Activated T-cell treated with anti-CD3 and anti-CD28 coated beads, Interleukin-2, amount 50 U/mL, for 4 hours (primary cell): ENCODE results near the gene FOXL2. TPM values are rescaled to one million over a fixed set of nuclear protein-coding genes. Genes with fewer than 3 reads are reported as not detected.

ENCODE experiments used
- ATAC-seq, 2 donors: fragments of 200-7000 bp; cut with Tn5 transposase; one replicate each; pipeline ENCODE4 v1.10.0; 2021
- DNase-seq: peaks from one replicate; pipeline ENCODE4 v3.0.0-alpha.2; 2020
- H3K27me3 Mint-ChIP-seq: one replicate; pipeline ENCODE4 v1.8.0; 2021; ENCODE audit warnings: low read depth, mixed read lengths
- H3K36me3 Mint-ChIP-seq: one replicate; pipeline ENCODE4 v1.8.0; 2022; ENCODE audit warnings: mixed read lengths; ENCODE audit not compliant: insufficient read depth
- H3K4me1 Mint-ChIP-seq: one replicate; pipeline ENCODE4 v1.8.0; 2021; ENCODE audit warnings: low read depth, mixed read lengths
- H3K4me3 Mint-ChIP-seq: one replicate; pipeline ENCODE4 v1.8.0; 2021; ENCODE audit warnings: mild to moderate bottlenecking, moderate library complexity, mixed read lengths
- H3K9me3 Mint-ChIP-seq: one replicate; pipeline ENCODE4 v1.8.0; 2021; ENCODE audit warnings: mixed read lengths
- total RNA-seq, 3 donors: library from RNA; stranded (reverse); gene quantifications; one replicate each; pipeline ENCODE4 v1.2.1, GENCODE V29; 2021

The FOXL2 gene
- total RNA-seq, 3 donors from 2014 or later: 0.05 TPM; not detected in 2

- H3K27me3 Mint-ChIP-seq: peaks cover 53% of the 10 kb centered on the region
- H3K9me3 Mint-ChIP-seq: no peaks in the 10 kb centered on the region
- no peak for DNase-seq
- no peaks in the 10 kb centered on the region for H3K36me3 Mint-ChIP-seq
- H3K4me3 Mint-ChIP-seq: peak overlapping the region; percentile 49
- no peak for ATAC-seq
- peaks cover 20% of the 10 kb centered on the region for H3K4me1 Mint-ChIP-seq
These were observed 3.8 kb upstream of the FOXL2 start for GRCh38 chr3:138950701-138951100.

GRCh38 chr3:138950006-138950644 lies 3.2 kb upstream of the FOXL2 start:
- no peak for DNase-seq
- H3K9me3 Mint-ChIP-seq: no peaks in the 10 kb centered on the region
- H3K36me3 Mint-ChIP-seq: no peaks in the 10 kb centered on the region
- ATAC-seq: peak; percentile 45 to 47
- peaks cover 52% of the 10 kb centered on the region for H3K27me3 Mint-ChIP-seq
- H3K4me3 Mint-ChIP-seq: peak overlapping the region; percentile 49
- peaks cover 23% of the 10 kb centered on the region for H3K4me1 Mint-ChIP-seq

- no peak for DNase-seq
- ATAC-seq: no peak
- H3K9me3 Mint-ChIP-seq: no peaks in the 10 kb centered on the region
- H3K27me3 Mint-ChIP-seq: peaks cover 56% of the 10 kb centered on the region
- H3K4me1 Mint-ChIP-seq: peaks cover 26% of the 10 kb centered on the region
- no peaks in the 10 kb centered on the region for H3K36me3 Mint-ChIP-seq
- H3K4me3 Mint-ChIP-seq: peak overlapping the region; percentile 65
These were observed 2.6 kb upstream of the FOXL2 start for GRCh38 chr3:138949445-138950005.

GRCh38 chr3:138949002-138949418 lies 2.1 kb upstream of the FOXL2 start:
- Mint-ChIP-seq H3K4me1 (peaks cover 31% of the 10 kb centered on the region), H3K4me3 (no peak overlapping the region), H3K36me3 (no peaks in the 10 kb centered on the region), H3K27me3 (peaks cover 61% of the 10 kb centered on the region), H3K9me3 (no peaks in the 10 kb centered on the region)
- no peak for DNase-seq
- ATAC-seq: no peak

GRCh38 chr3:138948371-138949001 lies 1.5 kb upstream of the FOXL2 start:
- H3K4me3 Mint-ChIP-seq: no peak overlapping the region
- DNase-seq: no peak
- H3K9me3 Mint-ChIP-seq: no peaks in the 10 kb centered on the region
- H3K27me3 Mint-ChIP-seq: peaks cover 66% of the 10 kb centered on the region
- H3K4me1 Mint-ChIP-seq: peaks cover 37% of the 10 kb centered on the region
- ATAC-seq: no peak
- no peaks in the 10 kb centered on the region for H3K36me3 Mint-ChIP-seq

GRCh38 chr3:138947495-138948121 lies 671 bp upstream of the FOXL2 start:
- peak overlapping the region; percentile 66 for H3K4me3 Mint-ChIP-seq
- DNase-seq (no peak), ATAC-seq (no peak)
- H3K36me3 Mint-ChIP-seq: no peaks in the 10 kb centered on the region
- peaks cover 39% of the 10 kb centered on the region for H3K4me1 Mint-ChIP-seq
- H3K27me3 Mint-ChIP-seq: peaks cover 75% of the 10 kb centered on the region
- H3K9me3 Mint-ChIP-seq: no peaks in the 10 kb centered on the region

GRCh38 chr3:138945709-138946662 lies 951 bp downstream of the FOXL2 start:
- no peak for DNase-seq
- peak overlapping the region; percentile 60 for H3K4me3 Mint-ChIP-seq

GRCh38 chr3:138944929-138945708 lies 1.8 kb downstream of the FOXL2 start:
- ATAC-seq: peak; percentile 16 to 24
- DNase-seq: no peak
- Mint-ChIP-seq H3K4me1 (peaks cover 31% of the 10 kb centered on the region), H3K36me3 (no peaks in the 10 kb centered on the region), H3K27me3 (peaks cover 87% of the 10 kb centered on the region), H3K9me3 (no peaks in the 10 kb centered on the region), H3K4me3 (peak overlapping the region; percentile 82)

More at GRCh38 chr3:138945709-138946662, 951 bp downstream of the FOXL2 start:
- H3K36me3 Mint-ChIP-seq: no peaks in the 10 kb centered on the region
- peaks cover 39% of the 10 kb centered on the region for H3K4me1 Mint-ChIP-seq
- H3K9me3 Mint-ChIP-seq: no peaks in the 10 kb centered on the region
- peak; percentile 8 to 9 for ATAC-seq
- H3K27me3 Mint-ChIP-seq: peaks cover 87% of the 10 kb centered on the region

GRCh38 chr3:138944654-138944928 lies 2.3 kb downstream of the FOXL2 start:
- Mint-ChIP-seq H3K4me1 (peaks cover 33% of the 10 kb centered on the region), H3K4me3 (peak overlapping the region; percentile 82), H3K27me3 (peaks cover 89% of the 10 kb centered on the region), H3K36me3 (no peaks in the 10 kb centered on the region), H3K9me3 (no peaks in the 10 kb centered on the region)
- ATAC-seq (no peak), DNase-seq (no peak)

- ATAC-seq (no peak), DNase-seq (no peak)
- Mint-ChIP-seq H3K4me3 (peak overlapping the region; percentile 82), H3K4me1 (peaks cover 32% of the 10 kb centered on the region), H3K9me3 (no peaks in the 10 kb centered on the region), H3K36me3 (no peaks in the 10 kb centered on the region), H3K27me3 (peaks cover 89% of the 10 kb centered on the region)
These were observed 2.9 kb downstream of the FOXL2 start for GRCh38 chr3:138943724-138944653.

- no peak overlapping the region for H3K4me3 Mint-ChIP-seq
These were observed 3.9 kb downstream of the FOXL2 start for GRCh38 chr3:138942861-138943623.

GRCh38 chr3:138942271-138942670 lies 4.7 kb downstream of the FOXL2 start:
- no peak overlapping the region for H3K4me3 Mint-ChIP-seq
- DNase-seq: no peak
- peaks cover 43% of the 10 kb centered on the region for H3K4me1 Mint-ChIP-seq
- no peaks in the 10 kb centered on the region for H3K36me3 Mint-ChIP-seq
- no peak for ATAC-seq
- no peaks in the 10 kb centered on the region for H3K9me3 Mint-ChIP-seq
- H3K27me3 Mint-ChIP-seq: peaks cover 87% of the 10 kb centered on the region

More at GRCh38 chr3:138942861-138943623, 3.9 kb downstream of the FOXL2 start:
- DNase-seq (no peak), ATAC-seq (no peak)
- Mint-ChIP-seq H3K27me3 (peaks cover 87% of the 10 kb centered on the region), H3K4me1 (peaks cover 40% of the 10 kb centered on the region), H3K36me3 (no peaks in the 10 kb centered on the region), H3K9me3 (no peaks in the 10 kb centered on the region)
